ENCODE results near the gene POLR3K.

DNA sequence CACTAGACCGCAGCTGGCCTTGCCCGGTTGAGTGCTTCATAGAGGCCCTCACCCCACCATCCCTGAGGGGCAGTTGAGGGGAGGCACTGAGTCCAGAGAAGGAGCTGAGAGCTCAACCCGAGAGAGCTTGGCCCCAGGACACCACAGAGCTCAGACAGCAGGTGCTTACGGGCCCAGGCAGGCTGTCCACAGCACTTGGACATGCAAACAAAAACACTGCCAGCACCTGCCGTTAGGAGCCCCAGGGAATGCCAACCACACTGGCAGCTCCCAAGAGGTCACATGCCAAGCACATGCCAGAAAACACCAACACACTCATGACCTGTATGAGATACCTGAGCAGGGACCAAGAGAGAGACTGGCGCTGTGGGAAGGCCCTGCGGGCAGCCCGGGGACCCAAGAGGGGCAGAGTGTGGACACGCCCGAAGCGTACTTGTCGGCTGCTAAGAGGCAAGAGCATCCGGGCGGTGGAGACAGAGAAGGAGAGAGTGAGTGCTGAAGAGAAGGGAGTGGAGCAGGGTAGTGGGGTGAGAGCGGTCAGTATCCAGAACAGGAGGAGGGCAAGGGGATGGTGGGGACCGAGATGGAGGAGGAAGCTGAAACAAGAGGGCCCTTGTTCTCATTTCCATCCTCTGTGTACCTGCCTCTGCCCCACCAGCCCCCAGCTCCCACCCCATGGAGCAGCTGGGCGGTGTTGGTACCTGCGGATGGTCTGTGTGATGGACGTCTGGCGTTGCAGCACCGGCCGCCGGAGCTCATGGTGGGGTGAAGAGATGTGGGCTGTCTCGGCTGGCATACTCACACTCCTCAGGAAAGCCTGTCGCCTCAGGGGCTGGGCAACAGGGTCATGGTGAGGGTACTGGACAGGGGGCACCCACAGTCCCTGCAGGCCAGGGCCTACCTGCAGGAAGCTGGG lies 10.8 kb upstream of the POLR3K start:
- no peak for TF ChIP-seq EZH2 (IDR thresholded peaks at IDR 0.05; ENCODE audit: insufficient read depth, poor library complexity, severe bottlenecking)
- no peak for TF ChIP-seq EZH2phosphoT487 (IDR thresholded peaks at IDR 0.05; ENCODE audit: insufficient read depth, low read depth)
